HCT116 (cell line): ENCODE measurements around the gene NFIB. TPM values are rescaled to one million over a fixed set of nuclear protein-coding genes. Genes with fewer than 3 reads are reported as not detected.

Source experiments
- ATAC-seq: fragments of 200-7000 bp; cut with Tn5 transposase; 2 replicates; pipeline ENCODE4 v1.9.1; 2020; ENCODE audit warnings: mild to moderate bottlenecking, moderate library complexity
- BruUV-seq: library from RNA; stranded (reverse); fragments of 400-500 nt; replicated peaks from 2 replicates; lab custom pipeline; 2021; lab: Mats Ljungman, UMichigan
- CTCF ChIA-PET: fragments of 300-600 bp; sonication (Branson Sonifier 250); formaldehyde crosslinking; loops from one replicate; lab custom pipeline; 2021; ENCODE audit warnings: antibody characterized with exemption; lab: Charles Lee
- POLR2A ChIA-PET: fragments of 300-600, 350-600 bp; sonication (Branson Sonifier 250); formaldehyde crosslinking; loops from one replicate; lab custom pipeline; 2021; ENCODE audit warnings: antibody characterized with exemption; lab: Charles Lee
- RAD21 ChIA-PET, 2 experiments: fragments of 300-600 bp; sonication (Branson Sonifier 250); formaldehyde crosslinking; loops; one replicate each; lab custom pipeline; 2023; ENCODE audit warnings: low total read pairs in 2 of 2; ENCODE audit not compliant: uncharacterized antibody in 2 of 2, unreplicated experiment in 2 of 2, low non-redundant PET in 1 of 2; lab: Charles Lee
- DNase-seq: peaks from one replicate; pipeline ENCODE4 v3.0.0-alpha.2; 2010; ENCODE audit warnings: low read depth, low spot score
- H2AFZ ChIP-seq: fragments of 200-600 bp; shearing (Covaris generic), sonication (generic); 2 replicates; pipeline ENCODE4 v1.6.1; 2017; ENCODE audit warnings: low read depth, mixed run types, mixed read lengths, antibody characterized with exemption, low read length; ENCODE audit not compliant: poor library complexity, severe bottlenecking
- H3K27ac ChIP-seq: 2 replicates; pipeline ENCODE4 v1.5.1; 2012; ENCODE audit warnings: low read depth, low read length
- H3K27me3 ChIP-seq: fragments of 200-600 bp; sonication (generic); 2 replicates; pipeline ENCODE4 v1.6.1; 2016; ENCODE audit warnings: mixed run types, low read length, mixed read lengths; ENCODE audit not compliant: insufficient read depth
- H3K36me3 ChIP-seq, 2 experiments: fragments of 200-500 bp in 1 of 2; fragments of 200-600 bp in 1 of 2; sonication (Bioruptor generic) in 1 of 2; sonication (generic) in 1 of 2; 2 replicates each; pipeline versions ENCODE4 v1.5.1 to v1.6.1; 2014 to 2016; ENCODE audit warnings: low read length in 2 of 2, inconsistent platforms in 1 of 2, mixed read lengths in 1 of 2, mixed run types in 1 of 2; ENCODE audit not compliant: insufficient read depth in 2 of 2, control insufficient read depth in 1 of 2
- H3K4me1 ChIP-seq, 2 experiments: fragments of 200-600 bp in 1 of 2; sonication (generic) in 1 of 2; 2 replicates each; pipeline versions ENCODE4 v1.5.1 to v1.6.1; 2012 to 2017; ENCODE audit warnings: low read length in 2 of 2, inconsistent platforms in 1 of 2, mild to moderate bottlenecking in 1 of 2, mixed read lengths in 1 of 2, mixed run types in 1 of 2, moderate library complexity in 1 of 2; ENCODE audit not compliant: insufficient read depth in 2 of 2, control insufficient read depth in 1 of 2
- H3K4me2 ChIP-seq: fragments of 200-600 bp; sonication (generic); 2 replicates; pipeline ENCODE4 v1.6.1; 2017; ENCODE audit warnings: mixed run types, low read length, mixed read lengths
- H3K4me3 ChIP-seq, 2 experiments: fragments of 200-600 bp in 1 of 2; sonication (generic) in 1 of 2; replicated peaks in 1 of 2; 2 replicates each; pipeline ENCODE4 v1.5.1; 2011 to 2016; ENCODE audit warnings: low read length in 2 of 2, control low read depth in 1 of 2, low read depth in 1 of 2, mild to moderate bottlenecking in 1 of 2, mixed read lengths in 1 of 2, mixed run types in 1 of 2
- H3K79me2 ChIP-seq: fragments of 200-600 bp; sonication (generic); 2 replicates; pipeline ENCODE4 v1.6.1; 2017; ENCODE audit warnings: mild to moderate bottlenecking, mixed run types, low read length, moderate library complexity, mixed read lengths; ENCODE audit not compliant: insufficient read depth
- H3K9ac ChIP-seq: fragments of 200-600 bp; sonication (generic); 2 replicates; pipeline ENCODE4 v1.6.1; 2016; ENCODE audit warnings: low read length, mixed read lengths
- H3K9me2 ChIP-seq: fragments of 200-600 bp; sonication (generic), shearing (Covaris generic); 2 replicates; pipeline ENCODE4 v1.6.1; 2017; ENCODE audit warnings: mixed run types, mild to moderate bottlenecking, moderate library complexity; ENCODE audit not compliant: insufficient read depth
- H3K9me3 ChIP-seq, 2 experiments: fragments of 200-500 bp in 1 of 2; fragments of 200-600 bp in 1 of 2; sonication (Bioruptor generic) in 1 of 2; sonication (generic) in 1 of 2; 2 replicates each; pipeline ENCODE4 v1.6.1; 2014 to 2017; ENCODE audit warnings: low read length in 2 of 2, mixed read lengths in 2 of 2, inconsistent platforms in 1 of 2, low read depth in 1 of 2, mild to moderate bottlenecking in 1 of 2, mixed run types in 1 of 2, moderate library complexity in 1 of 2; ENCODE audit not compliant: control insufficient read depth in 1 of 2, insufficient read depth in 1 of 2
- H4K20me1 ChIP-seq: fragments of 200-600 bp; sonication (generic), shearing (Covaris generic); 2 replicates; pipeline ENCODE4 v1.6.1; 2017; ENCODE audit warnings: mixed run types, mild to moderate bottlenecking, moderate library complexity; ENCODE audit not compliant: insufficient read depth
- CBX3 ChIP-seq: IDR thresholded peaks from 2 replicates; pipeline ENCODE4 v1.6.1; 2012; ENCODE audit warnings: low read depth
- CEBPB ChIP-seq: IDR thresholded peaks from 2 replicates; pipeline ENCODE4 v1.6.1; 2012; ENCODE audit warnings: low read depth
- EGR1 ChIP-seq: IDR thresholded peaks from 2 replicates; pipeline ENCODE4 v1.6.1; 2012; ENCODE audit warnings: low read depth
- ELF1 ChIP-seq: IDR thresholded peaks from 2 replicates; pipeline ENCODE4 v1.6.1; 2012; ENCODE audit warnings: low read depth, borderline replicate concordance
- EZH2 ChIP-seq: fragments of 200-600 bp; sonication (generic); IDR thresholded peaks from 2 replicates; pipeline ENCODE4 v1.6.1; 2017; ENCODE audit warnings: antibody characterized with exemption, mixed run types
- FOSL1 ChIP-seq: IDR thresholded peaks from 2 replicates; pipeline ENCODE4 v1.6.1; 2012; ENCODE audit warnings: low read depth
- POLR2AphosphoS5 ChIP-seq: IDR thresholded peaks from 2 replicates; pipeline ENCODE4 v1.6.1; 2011; ENCODE audit warnings: mild to moderate bottlenecking, low read depth, low read length, moderate library complexity
- RAD21 ChIP-seq: IDR thresholded peaks from 2 replicates; pipeline ENCODE4 v1.6.1; 2012; ENCODE audit warnings: low read depth, mild to moderate bottlenecking
- SP1 ChIP-seq: IDR thresholded peaks from 2 replicates; pipeline ENCODE4 v1.6.1; 2012; ENCODE audit warnings: low read depth
- SRF ChIP-seq: IDR thresholded peaks from 2 replicates; pipeline ENCODE4 v1.6.1; 2012; ENCODE audit warnings: low read depth
- TCF7L2 ChIP-seq: IDR thresholded peaks from 2 replicates; pipeline ENCODE4 v1.7.0; 2011; ENCODE audit warnings: borderline replicate concordance, inconsistent platforms; ENCODE audit not compliant: insufficient read depth, insufficient read length; ENCODE audit errors: extremely low read depth
- ZFX ChIP-seq: fragments of 450-650 bp; IDR thresholded peaks from 2 replicates; pipeline ENCODE4 v1.6.1; 2017
- ZNF274 ChIP-seq: fragments of 200-500 bp; sonication (Bioruptor generic); IDR thresholded peaks from 2 replicates; pipeline ENCODE4 v1.6.1; 2014; ENCODE audit warnings: mild to moderate bottlenecking, low read depth, low read length, inconsistent platforms
- intact Hi-C: fragments of 100-400 bp; cut with micrococcal nuclease; formaldehyde crosslinking; loops from 2 replicates; pipeline ENCODE4 v1.10.0; 2022
- total RNA-seq: library from RNA; stranded (reverse); gene quantifications from one replicate; pipeline ENCODE4 v1.2.1, GENCODE V29; 2021; ENCODE audit not compliant: unreplicated experiment
- TF ChIP-seq, protein P1 (sequence below): IDR thresholded peaks from 2 replicates; pipeline ENCODE4 v1.6.1; 2012
- TF ChIP-seq, protein P2 (sequence below): IDR thresholded peaks from 2 replicates; pipeline ENCODE4 v1.6.1; 2011; ENCODE audit warnings: mild to moderate bottlenecking, low read length, moderate library complexity; ENCODE audit not compliant: insufficient replicate concordance; ENCODE audit errors: extremely low read depth
- TF ChIP-seq, protein P3 (sequence below): IDR thresholded peaks from 2 replicates; pipeline ENCODE4 v1.6.1; 2012

NFIB gene
- total RNA-seq, 1 experiment from 2014 or later: 6.6 TPM

DNA sequence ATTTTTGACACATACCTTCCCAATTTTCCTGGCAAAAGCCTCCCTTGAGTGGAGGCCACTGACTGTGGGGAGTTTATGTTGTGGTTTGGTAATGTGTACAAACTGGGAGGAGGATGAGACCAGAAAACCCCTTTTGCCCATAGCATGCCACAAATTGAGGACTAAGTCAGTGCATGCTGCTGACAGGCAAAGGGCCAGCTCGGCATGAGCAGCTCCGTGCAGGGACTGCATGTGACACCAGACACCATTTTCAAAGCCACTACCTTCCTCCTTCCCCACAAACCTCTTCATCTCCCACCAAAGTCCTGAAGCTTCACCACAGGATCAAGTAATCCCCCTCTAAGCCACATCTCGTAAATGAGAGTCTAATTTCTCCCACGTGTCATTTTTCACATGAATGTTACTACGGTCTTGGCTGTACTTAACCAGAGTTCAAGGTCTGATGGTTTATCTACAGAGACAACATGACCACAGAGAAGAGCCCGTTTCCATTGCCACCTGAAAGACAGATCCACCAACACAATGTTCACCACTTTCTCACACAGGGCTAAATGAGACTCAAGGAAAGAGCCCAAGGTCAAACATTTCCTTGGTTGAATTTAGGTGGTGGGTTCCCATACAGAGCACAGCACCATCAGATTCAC is 106.5 kb downstream of the NFIB start:
- Histone ChIP-seq H3K9me2 (no peaks in the 10 kb centered on the region), H3K27ac (no peak overlapping the region), H3K9me3 (no peaks in the 10 kb centered on the region), H3K36me3 (no peaks in the 10 kb centered on the region), H3K79me2 (no peaks in the 10 kb centered on the region), H3K4me2 (no peak overlapping the region), H3K4me1 (no peaks in the 10 kb centered on the region; a peak in 1 of 4 replicates), H3K27me3 (no peaks in the 10 kb centered on the region), H4K20me1 (no peaks in the 10 kb centered on the region), H3K9ac (no peak overlapping the region), H2AFZ (no peak overlapping the region), H3K4me3 (no peak overlapping the region)
- no peak for ATAC-seq
- BruUV-seq: no TSS peak
- POLR2A ChIA-PET: no interaction called here
- DNase-seq: no peak
- intact Hi-C loops: no loop called here
- RAD21 ChIA-PET: no interaction called here
- TF ChIP-seq, protein P1, sequence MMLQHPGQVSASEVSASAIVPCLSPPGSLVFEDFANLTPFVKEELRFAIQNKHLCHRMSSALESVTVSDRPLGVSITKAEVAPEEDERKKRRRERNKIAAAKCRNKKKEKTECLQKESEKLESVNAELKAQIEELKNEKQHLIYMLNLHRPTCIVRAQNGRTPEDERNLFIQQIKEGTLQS: no peak
- no peak for TF ChIP-seq ELF1
- no peak for TF ChIP-seq EZH2
- TF ChIP-seq, protein P2, sequence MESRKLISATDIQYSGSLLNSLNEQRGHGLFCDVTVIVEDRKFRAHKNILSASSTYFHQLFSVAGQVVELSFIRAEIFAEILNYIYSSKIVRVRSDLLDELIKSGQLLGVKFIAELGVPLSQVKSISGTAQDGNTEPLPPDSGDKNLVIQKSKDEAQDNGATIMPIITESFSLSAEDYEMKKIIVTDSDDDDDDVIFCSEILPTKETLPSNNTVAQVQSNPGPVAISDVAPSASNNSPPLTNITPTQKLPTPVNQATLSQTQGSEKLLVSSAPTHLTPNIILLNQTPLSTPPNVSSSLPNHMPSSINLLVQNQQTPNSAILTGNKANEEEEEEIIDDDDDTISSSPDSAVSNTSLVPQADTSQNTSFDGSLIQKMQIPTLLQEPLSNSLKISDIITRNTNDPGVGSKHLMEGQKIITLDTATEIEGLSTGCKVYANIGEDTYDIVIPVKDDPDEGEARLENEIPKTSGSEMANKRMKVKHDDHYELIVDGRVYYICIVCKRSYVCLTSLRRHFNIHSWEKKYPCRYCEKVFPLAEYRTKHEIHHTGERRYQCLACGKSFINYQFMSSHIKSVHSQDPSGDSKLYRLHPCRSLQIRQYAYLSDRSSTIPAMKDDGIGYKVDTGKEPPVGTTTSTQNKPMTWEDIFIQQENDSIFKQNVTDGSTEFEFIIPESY: no peak
- TF ChIP-seq EGR1: no peak
- no peak for TF ChIP-seq ZNF274
- TF ChIP-seq SP1: no peak
- TF ChIP-seq SRF: no peak
- TF ChIP-seq ZFX: no peak
- TF ChIP-seq, protein P3, sequence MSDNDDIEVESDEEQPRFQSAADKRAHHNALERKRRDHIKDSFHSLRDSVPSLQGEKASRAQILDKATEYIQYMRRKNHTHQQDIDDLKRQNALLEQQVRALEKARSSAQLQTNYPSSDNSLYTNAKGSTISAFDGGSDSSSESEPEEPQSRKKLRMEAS: no peak
- TF ChIP-seq TCF7L2: no peak
- TF ChIP-seq POLR2AphosphoS5: no peak
- no peak for TF ChIP-seq CEBPB
- TF ChIP-seq RAD21: no peak
- no peak for TF ChIP-seq CBX3
- no peak for TF ChIP-seq FOSL1
- CTCF ChIA-PET: no interaction called here
